Measurements from ENCODE around the gene USP17L17. TPM values are rescaled to one million over a fixed set of nuclear protein-coding genes. Genes with fewer than 3 reads are reported as not detected.
"Not testable (repeated sequence)": the region's sequence is repeated elsewhere in the genome, so short reads cannot be mapped to it uniquely, and the experiment has no call there.

Gene USP17L17, protein sequence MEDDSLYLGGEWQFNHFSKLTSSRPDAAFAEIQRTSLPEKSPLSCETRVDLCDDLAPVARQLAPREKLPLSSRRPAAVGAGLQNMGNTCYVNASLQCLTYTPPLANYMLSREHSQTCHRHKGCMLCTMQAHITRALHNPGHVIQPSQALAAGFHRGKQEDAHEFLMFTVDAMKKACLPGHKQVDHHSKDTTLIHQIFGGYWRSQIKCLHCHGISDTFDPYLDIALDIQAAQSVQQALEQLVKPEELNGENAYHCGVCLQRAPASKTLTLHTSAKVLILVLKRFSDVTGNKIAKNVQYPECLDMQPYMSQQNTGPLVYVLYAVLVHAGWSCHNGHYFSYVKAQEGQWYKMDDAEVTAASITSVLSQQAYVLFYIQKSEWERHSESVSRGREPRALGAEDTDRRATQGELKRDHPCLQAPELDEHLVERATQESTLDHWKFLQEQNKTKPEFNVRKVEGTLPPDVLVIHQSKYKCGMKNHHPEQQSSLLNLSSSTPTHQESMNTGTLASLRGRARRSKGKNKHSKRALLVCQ
- polyA plus RNA-seq (2011; rRNA removed) = not detected in 2 replicates
- not detected in 2 replicates for polyA minus RNA-seq (2011; rRNA and poly(A)+ RNA removed)

GRCh38 chr4:9243579-9243978 is at the start of gene USP17L17:
USP17L17 (plus strand) TSS chr4:9243879; CDS start chr4:9243879, 0 bp downstream.
- H3K4me3 ChIP-seq (ENCODE audit: low read depth, low read length); DNase-seq (ENCODE audit: low read depth, low spot score); H3K9me3 ChIP-seq (ENCODE audit: control insufficient read depth, insufficient read depth, low read length); H3K27me3 ChIP-seq (ENCODE audit: control insufficient read depth, insufficient read depth, low read length); H3K27ac ChIP-seq (ENCODE audit: low read depth, low read length); POLR2A ChIA-PET; CTCF ChIA-PET: not testable (repeated sequence)

GRCh38 chr4:9210357-9210756 is 33.3 kb upstream of the USP17L17 start, which contains the start of gene USP17L10:
USP17L10 (plus strand) TSS chr4:9210657; CDS start chr4:9210657, 0 bp downstream.
- POLR2A ChIA-PET; H3K4me3 ChIP-seq (ENCODE audit: low read depth, low read length); CTCF ChIA-PET; H3K9me3 ChIP-seq (ENCODE audit: control insufficient read depth, insufficient read depth, low read length); DNase-seq (ENCODE audit: low read depth, low spot score); H3K27ac ChIP-seq (ENCODE audit: low read depth, low read length); H3K27me3 ChIP-seq (ENCODE audit: control insufficient read depth, insufficient read depth, low read length): not testable (repeated sequence)

GRCh38 chr4:9214701-9215100 is 29.0 kb upstream of the USP17L17 start:
- H3K27me3 ChIP-seq (ENCODE audit: control insufficient read depth, insufficient read depth, low read length); CTCF ChIA-PET; H3K4me3 ChIP-seq (ENCODE audit: low read depth, low read length); DNase-seq (ENCODE audit: low read depth, low spot score); H3K9me3 ChIP-seq (ENCODE audit: control insufficient read depth, insufficient read depth, low read length); H3K27ac ChIP-seq (ENCODE audit: low read depth, low read length); POLR2A ChIA-PET: not testable (repeated sequence)

DNA sequence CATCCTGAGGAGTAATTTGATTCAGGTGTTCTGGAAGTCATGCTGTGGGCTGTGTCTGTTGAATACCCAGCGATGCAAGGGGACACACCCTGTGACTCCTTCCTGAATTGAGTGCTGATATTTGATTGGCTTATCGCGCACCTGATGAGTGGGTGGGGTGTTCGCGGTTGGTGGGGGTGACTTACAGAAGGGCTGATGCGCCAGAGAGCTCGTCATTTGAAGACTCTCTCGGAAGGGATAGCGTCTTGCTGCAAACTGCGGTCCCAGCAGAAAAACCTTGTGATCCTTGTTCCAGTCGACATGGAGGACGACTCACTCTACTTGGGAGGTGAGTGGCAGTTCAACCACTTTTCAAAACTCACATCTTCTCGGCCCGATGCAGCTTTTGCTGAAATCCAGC is 28.6 kb upstream of the USP17L17 start, which contains the start of gene USP17L11:
Gene USP17L11 (plus strand): TSS at position 301 of the 400 bp plus-strand sequence. CDS start 0 bp downstream, at position 301.
- H3K4me3 ChIP-seq (ENCODE audit: low read depth, low read length); DNase-seq (ENCODE audit: low read depth, low spot score); H3K27ac ChIP-seq (ENCODE audit: low read depth, low read length); CTCF ChIA-PET; H3K27me3 ChIP-seq (ENCODE audit: control insufficient read depth, insufficient read depth, low read length); POLR2A ChIA-PET; H3K9me3 ChIP-seq (ENCODE audit: control insufficient read depth, insufficient read depth, low read length): not testable (repeated sequence)

DNA sequence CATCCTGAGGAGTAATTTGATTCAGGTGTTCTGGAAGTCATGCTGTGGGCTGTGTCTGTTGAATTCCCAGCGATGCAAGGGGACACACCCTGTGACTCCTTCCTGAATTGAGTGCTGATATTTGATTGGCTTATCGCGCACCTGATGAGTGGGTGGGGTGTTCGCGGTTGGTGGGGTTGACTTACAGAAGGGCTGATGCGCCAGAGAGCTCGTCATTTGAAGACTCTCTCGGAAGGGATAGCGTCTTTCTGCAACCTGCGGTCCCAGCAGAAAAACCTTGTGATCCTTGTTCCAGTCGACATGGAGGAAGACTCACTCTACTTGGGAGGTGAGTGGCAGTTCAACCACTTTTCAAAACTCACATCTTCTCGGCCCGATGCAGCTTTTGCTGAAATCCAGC is 23.8 kb upstream of the USP17L17 start, which contains the start of gene USP17L12:
Gene USP17L12 (plus strand): TSS at position 301 of the 400 bp plus-strand sequence. CDS start 0 bp downstream, at position 301.
- H3K27me3 ChIP-seq (ENCODE audit: control insufficient read depth, insufficient read depth, low read length); H3K27ac ChIP-seq (ENCODE audit: low read depth, low read length); POLR2A ChIA-PET; CTCF ChIA-PET; H3K9me3 ChIP-seq (ENCODE audit: control insufficient read depth, insufficient read depth, low read length); H3K4me3 ChIP-seq (ENCODE audit: low read depth, low read length); DNase-seq (ENCODE audit: low read depth, low spot score): not testable (repeated sequence)

DNA sequence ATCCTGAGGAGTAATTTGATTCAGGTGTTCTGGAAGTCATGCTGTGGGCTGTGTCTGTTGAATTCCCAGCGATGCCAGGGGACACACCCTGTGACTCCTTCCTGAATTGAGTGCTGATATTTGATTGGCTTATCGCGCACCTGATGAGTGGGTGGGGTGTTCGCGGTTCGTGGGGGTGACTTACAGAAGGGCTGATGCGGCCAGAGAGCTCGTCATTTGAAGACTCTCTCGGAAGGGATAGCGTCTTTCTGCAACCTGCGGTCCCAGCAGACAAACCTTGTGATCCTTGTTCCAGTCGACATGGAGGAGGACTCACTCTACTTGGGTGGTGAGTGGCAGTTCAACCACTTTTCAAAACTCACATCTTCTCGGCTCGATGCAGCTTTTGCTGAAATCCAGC is 19.1 kb upstream of the USP17L17 start, which contains the start of gene USP17L13:
Gene USP17L13 (plus strand): TSS at position 301 of the 400 bp plus-strand sequence. CDS start 0 bp downstream, at position 301.
- H3K27ac ChIP-seq (ENCODE audit: low read depth, low read length); CTCF ChIA-PET; H3K27me3 ChIP-seq (ENCODE audit: control insufficient read depth, insufficient read depth, low read length); POLR2A ChIA-PET; H3K4me3 ChIP-seq (ENCODE audit: low read depth, low read length); H3K9me3 ChIP-seq (ENCODE audit: control insufficient read depth, insufficient read depth, low read length); DNase-seq (ENCODE audit: low read depth, low spot score): not testable (repeated sequence)

DNA sequence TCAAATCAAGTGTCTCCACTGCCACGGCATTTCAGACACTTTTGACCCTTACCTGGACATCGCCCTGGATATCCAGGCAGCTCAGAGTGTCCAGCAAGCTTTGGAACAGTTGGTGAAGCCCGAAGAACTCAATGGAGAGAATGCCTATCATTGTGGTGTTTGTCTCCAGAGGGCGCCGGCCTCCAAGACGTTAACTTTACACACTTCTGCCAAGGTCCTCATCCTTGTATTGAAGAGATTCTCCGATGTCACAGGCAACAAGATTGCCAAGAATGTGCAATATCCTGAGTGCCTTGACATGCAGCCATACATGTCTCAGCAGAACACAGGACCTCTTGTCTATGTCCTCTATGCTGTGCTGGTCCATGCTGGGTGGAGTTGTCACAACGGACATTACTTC is 13.4 kb upstream of the USP17L17 start:
- CTCF ChIA-PET, POLR2A ChIA-PET: not testable (repeated sequence)

GRCh38 chr4:9234085-9234484 is 9.6 kb upstream of the USP17L17 start, which contains the start of gene USP17L15:
USP17L15 (plus strand) TSS chr4:9234385; CDS start chr4:9234385, 0 bp downstream.
- H3K27ac ChIP-seq (ENCODE audit: low read depth, low read length); DNase-seq (ENCODE audit: low read depth, low spot score); H3K4me3 ChIP-seq (ENCODE audit: low read depth, low read length); H3K9me3 ChIP-seq (ENCODE audit: control insufficient read depth, insufficient read depth, low read length); CTCF ChIA-PET; POLR2A ChIA-PET; H3K27me3 ChIP-seq (ENCODE audit: control insufficient read depth, insufficient read depth, low read length): not testable (repeated sequence)

More for the DNA sequence above, 13.4 kb upstream of the USP17L17 start:
- not testable (repeated sequence) for H3K9me3 ChIP-seq (ENCODE audit: control insufficient read depth, insufficient read depth, low read length); H3K27me3 ChIP-seq (ENCODE audit: control insufficient read depth, insufficient read depth, low read length); H3K4me3 ChIP-seq (ENCODE audit: low read depth, low read length); DNase-seq (ENCODE audit: low read depth, low spot score); H3K27ac ChIP-seq (ENCODE audit: low read depth, low read length)

GRCh38 chr4:9238461-9238860 is 5.2 kb upstream of the USP17L17 start:
- POLR2A ChIA-PET; CTCF ChIA-PET; H3K27ac ChIP-seq (ENCODE audit: low read depth, low read length); H3K27me3 ChIP-seq (ENCODE audit: control insufficient read depth, insufficient read depth, low read length); H3K9me3 ChIP-seq (ENCODE audit: control insufficient read depth, insufficient read depth, low read length); H3K4me3 ChIP-seq (ENCODE audit: low read depth, low read length); DNase-seq (ENCODE audit: low read depth, low spot score): not testable (repeated sequence)

DNA sequence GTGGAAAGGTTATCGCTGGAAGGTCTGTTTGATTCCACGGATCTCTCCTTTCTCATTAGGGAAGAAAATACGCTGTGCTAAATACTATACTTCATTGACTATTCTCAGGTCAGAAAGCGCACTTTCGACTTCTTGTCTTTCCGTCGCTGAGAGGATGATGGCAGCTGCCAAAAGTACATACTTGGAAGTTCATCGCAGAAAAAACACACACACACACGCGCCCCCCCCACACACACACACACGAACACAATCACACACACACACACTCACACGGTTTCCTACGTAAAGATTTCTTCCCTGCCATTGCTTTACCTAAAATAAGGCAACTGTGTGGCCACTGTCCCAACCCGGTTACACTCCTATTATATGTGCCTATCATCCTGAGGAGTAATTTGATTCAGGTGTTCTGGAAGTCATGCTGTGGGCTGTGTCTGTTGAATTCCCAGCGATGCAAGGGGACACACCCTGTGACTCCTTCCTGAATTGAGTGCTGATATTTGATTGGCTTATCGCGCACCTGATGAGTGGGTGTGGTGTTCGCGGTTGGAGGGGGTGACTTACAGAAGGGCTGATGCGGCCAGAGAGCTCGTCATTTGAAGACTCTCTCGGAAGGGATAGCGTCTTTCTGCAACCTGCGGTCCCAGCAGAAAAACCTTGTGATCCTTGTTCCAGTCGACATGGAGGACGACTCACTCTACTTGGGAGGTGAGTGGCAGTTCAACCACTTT is 4.4 kb downstream of the USP17L17 start, which contains the start of gene USP17L18:
Gene USP17L18 (plus strand): TSS at position 678 of the 728 bp plus-strand sequence. CDS start 0 bp downstream, at position 678.
- CTCF ChIA-PET; H3K4me3 ChIP-seq (ENCODE audit: low read depth, low read length); H3K27ac ChIP-seq (ENCODE audit: low read depth, low read length); POLR2A ChIA-PET; H3K27me3 ChIP-seq (ENCODE audit: control insufficient read depth, insufficient read depth, low read length); H3K9me3 ChIP-seq (ENCODE audit: control insufficient read depth, insufficient read depth, low read length); DNase-seq (ENCODE audit: low read depth, low spot score): not testable (repeated sequence)

- DNase-seq (ENCODE audit: low read depth, low spot score); H3K4me3 ChIP-seq (ENCODE audit: low read depth, low read length); H3K27me3 ChIP-seq (ENCODE audit: control insufficient read depth, insufficient read depth, low read length); H3K27ac ChIP-seq (ENCODE audit: low read depth, low read length); H3K9me3 ChIP-seq (ENCODE audit: control insufficient read depth, insufficient read depth, low read length); POLR2A ChIA-PET; CTCF ChIA-PET: not testable (repeated sequence)
These were observed 9.4 kb downstream of the USP17L17 start, which contains the start of gene USP17L19 for GRCh38 chr4:9253078-9253477. USP17L19 (plus strand) TSS chr4:9253378; CDS start chr4:9253378, 0 bp downstream.
